CD4-positive, alpha-beta T cell treated with Interleukin-17A for 1 hour (primary cell): ENCODE results near the gene LRRC34.

ENCODE experiments used
- DNase-seq: peaks from one replicate; pipeline ENCODE4 v3.0.0-alpha.2; 2020

Gene LRRC34

DNA sequence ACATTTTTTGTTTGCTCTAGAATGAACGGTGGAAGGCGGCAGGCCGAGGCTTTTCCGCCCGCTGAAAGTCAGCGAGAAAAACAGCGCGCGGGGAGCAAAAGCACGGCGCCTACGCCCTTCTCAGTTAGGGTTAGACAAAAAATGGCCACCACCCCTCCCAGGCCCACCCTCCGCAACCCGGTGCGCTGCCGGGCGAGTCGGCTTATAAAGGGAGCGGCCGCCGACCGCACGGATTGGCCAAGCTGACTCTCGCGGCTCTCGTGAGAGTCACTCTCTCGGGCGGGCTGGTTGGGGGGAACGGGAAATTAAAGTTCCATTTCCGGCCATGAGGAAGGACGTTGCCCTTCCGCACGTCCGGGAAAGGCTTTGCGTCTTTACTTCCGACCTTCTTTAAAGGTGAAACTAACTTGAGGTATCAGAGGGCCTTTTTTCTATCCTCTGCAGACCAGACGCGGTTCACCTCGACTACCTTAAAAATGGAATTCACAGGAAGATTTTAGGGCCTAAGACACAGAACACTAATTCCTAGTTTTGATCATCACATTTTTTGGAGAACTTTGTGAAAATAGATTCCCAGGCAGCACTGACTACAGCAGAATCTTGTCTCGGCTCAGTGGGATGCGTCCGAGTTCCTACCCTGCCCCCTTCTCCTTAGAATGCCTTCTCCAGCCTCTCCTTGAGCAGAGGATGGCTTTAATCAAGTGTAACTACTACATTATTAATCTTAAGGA is 47.7 kb downstream of the LRRC34 start, which contains the start of gene TERC:
Gene TERC (minus strand): TSS at position 179 of the 731 bp plus-strand sequence.
- DNase-seq: peak; percentile 97

DNA sequence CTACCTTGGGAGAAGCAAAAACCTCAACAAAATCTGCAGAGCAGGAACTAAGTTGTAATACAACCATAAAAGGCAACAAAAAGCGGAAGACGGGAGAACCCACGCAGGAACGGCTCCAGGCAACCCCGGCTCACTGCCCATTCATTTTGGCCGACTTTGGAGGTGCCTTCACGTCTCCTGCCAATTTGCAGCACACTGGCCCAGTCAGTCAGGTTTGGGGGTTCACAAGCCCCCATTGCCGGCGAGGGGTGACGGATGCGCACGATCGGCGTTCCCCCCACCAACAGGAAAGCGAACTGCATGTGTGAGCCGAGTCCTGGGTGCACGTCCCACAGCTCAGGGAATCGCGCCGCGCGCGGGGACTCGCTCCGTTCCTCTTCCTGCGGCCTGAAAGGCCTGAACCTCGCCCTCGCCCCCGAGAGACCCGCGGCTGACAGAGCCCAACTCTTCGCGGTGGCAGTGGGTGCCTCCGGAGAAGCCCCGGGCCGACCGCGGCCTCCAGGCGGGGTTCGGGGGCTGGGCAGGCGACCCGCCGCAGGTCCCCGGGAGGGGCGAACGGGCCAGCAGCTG is 48.3 kb downstream of the LRRC34 start:
- peak; percentile 76 for DNase-seq

DNA sequence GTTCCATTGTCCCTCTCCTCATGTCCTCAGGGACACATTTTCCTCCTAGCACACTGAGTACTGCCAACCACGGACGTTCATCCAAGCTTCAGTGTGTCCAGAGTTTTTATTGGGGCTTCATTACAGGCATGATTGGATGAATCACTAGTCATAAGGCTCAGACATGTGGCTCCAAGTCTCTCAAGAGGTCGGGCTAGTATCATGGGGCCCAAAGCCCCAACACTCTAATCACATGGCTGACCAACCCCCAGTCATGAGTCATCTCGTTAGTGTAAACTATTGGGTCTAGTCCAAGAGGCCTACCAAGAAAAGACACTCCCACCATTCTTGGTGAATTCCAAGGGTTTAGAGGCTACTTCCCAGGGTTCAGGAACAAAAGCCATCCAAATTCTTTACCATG is 52.2 kb downstream of the LRRC34 start:
- DNase-seq: no peak

DNA sequence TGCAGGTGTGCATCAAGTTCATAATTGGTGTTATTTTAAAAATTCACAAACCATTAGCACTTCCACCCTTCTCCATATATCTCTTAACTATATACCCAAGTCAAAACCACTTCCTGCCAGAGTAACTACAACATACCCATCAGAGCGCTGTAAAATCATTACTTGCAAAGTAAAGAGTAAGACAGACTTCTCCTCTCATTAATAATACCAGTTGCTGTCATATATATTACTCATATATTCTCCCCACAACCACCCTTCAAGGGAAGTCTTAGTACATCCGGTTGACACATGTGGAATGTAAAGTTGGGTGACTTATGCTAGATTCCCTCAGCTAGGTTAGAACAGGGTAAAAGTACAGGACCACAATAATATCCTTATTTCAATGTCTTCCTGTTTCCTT is 53.4 kb downstream of the LRRC34 start:
- DNase-seq: peak; percentile 50

DNA sequence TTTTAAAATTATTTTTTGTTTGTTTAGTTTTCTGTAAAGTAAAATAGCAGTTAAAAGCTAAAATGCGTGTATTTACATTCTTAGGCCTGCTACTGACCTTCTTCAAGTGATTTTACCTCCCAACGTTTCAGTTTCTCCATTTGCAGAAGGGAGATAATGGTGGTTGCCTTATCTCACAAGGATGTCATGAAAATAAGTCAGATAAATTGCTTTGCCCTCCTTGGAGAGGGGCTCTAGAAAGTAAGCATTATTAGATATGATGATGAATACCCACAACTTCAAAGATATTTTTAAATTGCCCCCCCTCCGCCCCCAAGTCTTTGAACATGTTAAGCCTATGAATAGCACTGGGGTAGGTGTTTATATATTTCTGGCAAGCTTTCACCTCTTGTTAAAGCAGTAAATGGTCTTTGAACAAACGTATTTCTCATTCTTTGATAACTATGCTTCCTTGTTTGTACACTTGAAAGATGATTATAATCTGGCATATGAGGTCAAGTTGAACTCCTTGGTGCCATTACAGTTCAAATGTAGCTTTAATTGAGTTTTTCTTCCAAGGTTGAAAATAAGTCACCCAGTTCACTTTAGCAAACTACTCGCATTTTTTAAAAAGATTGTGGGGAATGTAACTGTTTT is 54.2 kb downstream of the LRRC34 start:
- DNase-seq: no peak

DNA sequence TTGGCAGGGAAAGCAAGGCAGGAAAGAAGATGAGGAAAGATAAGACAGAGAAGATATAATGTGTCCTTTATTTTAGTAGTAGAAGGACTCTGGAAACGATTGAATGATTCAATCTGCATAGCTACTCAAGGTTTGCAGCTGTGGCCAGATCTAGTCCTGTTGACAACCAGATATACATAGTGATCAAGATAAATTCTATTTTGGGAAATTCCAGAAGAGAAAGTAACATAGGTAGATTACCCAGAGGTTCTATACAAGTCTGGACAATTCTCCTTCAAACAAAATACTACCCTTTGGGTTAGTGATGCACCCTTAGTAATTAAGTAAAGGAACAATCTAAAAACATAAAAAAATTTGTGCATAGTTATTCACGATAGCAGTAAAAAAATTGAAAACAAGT is 57.2 kb downstream of the LRRC34 start:
- DNase-seq: no peak

DNA sequence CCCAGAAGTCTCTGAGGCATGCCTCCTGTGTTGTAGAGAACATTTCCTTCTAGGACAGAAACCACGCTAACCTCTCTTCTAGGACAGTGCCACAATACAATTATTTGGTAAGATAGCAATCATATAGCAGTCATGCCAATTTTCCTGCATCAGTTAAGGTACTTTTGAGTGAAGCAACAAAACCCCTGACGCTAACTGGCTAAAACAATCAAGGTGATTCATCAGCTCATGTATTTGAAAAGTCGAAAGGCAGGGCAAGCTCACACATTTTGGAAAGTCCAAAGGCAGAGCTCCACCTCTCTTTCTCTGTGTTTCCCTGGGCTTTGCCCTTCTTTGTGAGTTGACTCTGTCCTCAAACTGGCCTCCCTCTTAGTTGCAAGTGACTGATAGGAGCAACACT is 58.0 kb downstream of the LRRC34 start:
- no peak for DNase-seq

DNA sequence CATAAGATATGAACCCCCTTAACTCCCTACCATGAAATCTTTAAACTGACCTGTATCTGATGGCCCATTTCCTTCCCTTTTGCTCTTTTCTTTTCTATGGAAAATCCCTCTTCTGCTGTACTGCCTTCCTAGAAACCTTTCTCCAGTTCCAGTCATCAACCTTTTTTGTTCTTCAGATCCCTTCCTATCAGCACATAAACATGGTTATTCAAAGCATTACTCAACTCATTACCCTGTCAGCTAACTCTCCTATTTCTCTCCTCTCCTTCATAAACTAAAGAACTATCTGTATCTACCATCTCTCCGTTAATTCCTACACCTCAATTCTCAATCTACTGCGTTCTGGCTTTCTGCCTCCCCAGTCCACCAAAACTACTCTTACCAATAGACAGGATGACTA is 60.8 kb downstream of the LRRC34 start:
- DNase-seq: no peak

DNA sequence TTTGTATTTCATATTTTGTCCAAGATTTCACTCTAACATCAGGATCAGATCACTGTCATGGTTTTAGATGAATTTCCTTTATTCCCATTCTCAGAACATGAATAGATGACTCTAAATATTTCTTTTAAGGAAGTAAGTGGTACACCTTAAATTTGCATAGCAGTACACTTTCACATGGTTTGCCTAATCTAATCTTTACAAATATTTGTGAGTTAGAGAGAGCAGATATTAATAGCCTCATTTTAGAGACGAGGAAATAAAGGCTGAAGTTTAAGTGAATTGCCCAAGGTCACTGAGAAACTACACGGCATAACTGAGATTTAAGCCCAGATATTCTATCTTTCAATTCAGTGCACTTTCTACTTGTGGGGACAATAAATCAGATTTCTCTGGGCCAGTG is 62.0 kb downstream of the LRRC34 start:
- DNase-seq: no peak

DNA sequence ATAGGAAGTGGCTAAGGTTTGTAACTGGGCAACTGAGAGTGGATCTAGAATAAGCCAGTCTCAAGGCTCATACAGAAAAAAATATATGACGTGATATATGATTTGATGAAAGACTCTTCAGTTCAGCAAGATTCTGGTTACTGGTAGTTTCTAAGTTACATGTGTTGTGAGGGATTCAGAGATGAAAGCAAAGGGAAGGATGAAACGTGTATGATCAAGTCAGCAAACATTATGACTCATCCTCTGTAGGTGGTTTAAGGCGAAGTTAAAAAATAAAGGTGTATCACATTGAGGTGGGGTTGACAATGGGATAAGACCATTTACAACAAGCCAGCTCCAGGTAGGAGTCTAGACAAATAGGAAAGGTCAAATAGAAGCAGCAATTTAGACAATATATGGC is 64.0 kb downstream of the LRRC34 start:
- no peak for DNase-seq

DNA sequence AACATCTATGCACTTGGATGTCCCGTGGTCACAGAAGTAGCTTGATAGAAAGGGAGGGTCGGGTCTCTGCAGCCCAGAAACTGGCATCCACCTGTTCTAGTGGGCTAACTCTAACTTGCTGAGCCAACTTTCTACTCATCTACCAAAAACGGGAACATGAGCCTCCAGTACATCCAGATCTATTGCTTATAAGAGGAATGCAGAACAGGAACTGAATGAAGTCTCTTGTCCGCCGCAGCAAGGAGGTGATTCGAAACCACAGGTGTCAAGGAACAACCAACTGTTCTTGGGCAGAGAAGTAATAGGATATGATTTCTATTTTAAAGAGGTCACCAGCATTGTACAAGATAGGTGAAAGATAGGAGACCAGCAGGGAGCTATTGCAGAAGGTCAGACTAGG is 65.8 kb downstream of the LRRC34 start:
- no peak for DNase-seq

DNA sequence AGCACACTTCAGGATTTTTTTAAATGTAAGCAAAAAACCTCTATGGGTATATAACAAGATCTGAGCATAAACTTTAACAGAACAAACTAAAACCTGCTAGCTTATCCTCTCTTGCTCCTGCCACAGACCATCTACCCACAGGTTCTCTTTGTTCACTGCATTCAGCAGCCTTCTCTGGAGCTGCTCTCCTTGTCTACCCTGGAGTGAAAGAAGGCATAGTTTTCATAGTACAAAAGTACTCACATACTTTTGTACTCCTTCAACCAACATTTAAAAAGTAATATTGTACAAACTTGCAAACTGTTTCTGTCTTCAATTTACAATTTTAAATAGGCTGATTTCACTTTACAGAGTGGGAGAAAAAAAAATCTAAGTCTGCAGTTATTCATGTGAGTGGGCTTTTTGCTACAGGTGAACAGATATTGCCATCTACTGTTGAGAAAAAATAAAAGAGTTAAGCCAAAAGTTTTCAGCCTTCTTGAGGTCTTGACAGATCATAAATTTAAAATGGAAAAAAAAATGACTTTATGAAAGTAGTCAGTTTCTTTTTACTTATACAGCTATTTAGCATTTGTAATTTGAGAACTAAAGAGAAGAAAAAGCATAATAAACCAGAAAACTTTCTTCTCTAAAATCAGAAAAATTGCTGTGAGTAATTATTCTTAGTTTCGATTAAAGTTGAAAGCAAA is 68.2 kb downstream of the LRRC34 start:
- DNase-seq: no peak
